ENCODE measurements around the gene FDXR.

Gene FDXR

DNA sequence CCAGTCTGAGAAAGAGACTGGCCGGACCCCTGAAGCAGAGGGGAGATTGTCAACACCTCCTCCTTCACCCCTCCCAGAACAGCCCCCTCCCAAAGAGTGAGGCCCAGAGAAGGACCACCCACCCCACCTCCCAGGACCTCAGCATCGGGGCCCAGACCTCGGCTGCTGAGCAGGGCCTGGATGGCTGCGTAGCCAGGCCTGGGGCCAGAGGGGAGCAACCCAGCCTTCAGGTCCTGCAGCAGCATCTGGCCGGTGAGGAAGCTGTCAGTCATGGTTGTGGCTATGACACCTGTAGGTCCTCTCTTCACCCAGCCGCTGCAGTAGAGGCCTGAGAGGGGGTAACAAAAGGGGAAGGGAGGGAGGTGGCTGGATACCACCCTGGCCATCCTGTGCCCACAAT lies 9.9 kb downstream of the FDXR start:
- no peaks in the 10 kb centered on the region for H3K36me3 ChIP-seq (ENCODE audit: insufficient read depth, low read length)
- no peaks in the 10 kb centered on the region for H3K9me3 ChIP-seq (ENCODE audit: low read depth, low read length)
- no peak for DNase-seq (ENCODE audit: low read depth, low spot score)
- H3K4me3 ChIP-seq: no peak overlapping the region
- H3K9ac ChIP-seq (ENCODE audit: insufficient read length): no peak overlapping the region
- H3K27ac ChIP-seq: no peak overlapping the region
- TF ChIP-seq FOXP2 (optimal IDR thresholded peaks at IDR 0.05; ENCODE audit: control extremely low read depth, extremely low read length, insufficient read depth) (no peak), EZH2 (IDR thresholded peaks at IDR 0.05) (no peak), POLR2AphosphoS5 (IDR thresholded peaks at IDR 0.05; ENCODE audit: borderline replicate concordance, low read depth, low read length) (no peak)

DNA sequence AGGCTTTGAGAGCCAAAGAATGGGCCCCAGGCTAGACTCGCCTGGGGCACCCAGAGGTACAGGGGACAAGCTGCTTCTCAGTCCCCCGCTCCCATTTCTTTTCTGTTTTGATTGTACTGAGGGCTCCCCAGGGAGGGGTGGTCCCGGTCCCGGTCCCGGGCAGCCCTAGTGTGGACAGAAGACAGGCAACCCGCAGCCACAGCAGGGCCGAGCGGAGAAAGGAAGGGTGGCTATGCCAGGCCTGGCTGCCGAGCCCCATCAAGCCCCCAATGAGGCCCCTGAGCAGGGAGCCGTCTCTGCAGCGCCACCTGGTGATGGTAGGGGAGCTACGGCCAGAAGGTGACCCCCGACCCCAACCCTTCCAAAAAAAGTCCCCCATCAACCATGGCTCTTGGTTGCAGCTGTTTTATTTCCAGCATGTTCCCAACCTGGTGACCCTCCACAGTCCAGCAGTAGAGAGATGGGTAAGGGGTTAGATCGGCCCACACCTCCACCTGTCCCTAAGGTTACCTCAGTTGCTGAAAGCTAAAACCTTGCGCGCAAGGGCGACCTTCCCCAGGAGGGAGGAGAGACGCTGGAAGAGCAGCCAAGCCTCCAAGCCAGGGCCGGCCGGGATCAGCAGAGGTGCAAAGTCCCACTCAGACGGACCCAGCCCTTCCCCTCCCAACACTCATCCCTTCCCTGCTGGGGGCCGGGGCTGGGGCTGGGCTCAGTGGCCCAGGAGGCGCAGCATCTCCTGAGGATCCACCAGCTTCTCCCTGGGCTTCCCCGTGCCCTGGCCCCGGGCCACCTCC lies 10.5 kb downstream of the FDXR start:
- TF ChIP-seq POLR2AphosphoS5 (IDR thresholded peaks at IDR 0.05; ENCODE audit: borderline replicate concordance, low read depth, low read length) (no peak), FOXP2 (optimal IDR thresholded peaks at IDR 0.05; ENCODE audit: control extremely low read depth, extremely low read length, insufficient read depth) (no peak), EZH2 (IDR thresholded peaks at IDR 0.05) (no peak)
- DNase-seq (ENCODE audit: low read depth, low spot score): no peak
- Histone ChIP-seq H3K9me3 (ENCODE audit: low read depth, low read length) (no peaks in the 10 kb centered on the region), H3K36me3 (ENCODE audit: insufficient read depth, low read length) (no peaks in the 10 kb centered on the region), H3K4me3 (no peak overlapping the region), H3K27ac (no peak overlapping the region), H3K9ac (ENCODE audit: insufficient read length) (no peak overlapping the region)

DNA sequence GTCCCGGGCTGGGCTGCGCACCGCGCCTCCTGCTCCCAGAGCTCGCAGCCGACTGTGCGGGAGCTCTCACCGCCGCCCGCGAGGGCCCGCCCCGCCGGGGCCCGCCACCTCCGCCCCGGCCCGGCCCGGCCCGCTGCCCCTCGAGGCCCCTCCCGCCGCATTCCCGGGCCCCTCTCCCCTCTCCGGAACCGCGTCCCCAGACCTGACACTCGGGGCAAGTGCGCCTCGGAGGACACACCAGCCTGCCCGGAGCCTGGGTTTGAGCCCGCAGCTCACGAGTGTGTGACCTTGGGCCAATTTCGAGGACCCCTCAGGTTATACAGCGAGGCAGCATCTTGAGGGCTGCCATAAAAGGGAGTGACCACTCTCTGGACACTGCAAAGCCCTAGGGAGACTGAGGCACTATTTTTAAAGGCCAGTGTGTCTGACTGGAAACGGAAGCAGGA lies 11.1 kb downstream of the FDXR start:
- TF ChIP-seq EZH2 (IDR thresholded peaks at IDR 0.05) (no peak), FOXP2 (optimal IDR thresholded peaks at IDR 0.05; ENCODE audit: control extremely low read depth, extremely low read length, insufficient read depth) (no peak), POLR2AphosphoS5 (IDR thresholded peaks at IDR 0.05; ENCODE audit: borderline replicate concordance, low read depth, low read length) (no peak)
- Histone ChIP-seq H3K4me3 (no peak overlapping the region), H3K9me3 (ENCODE audit: low read depth, low read length) (no peaks in the 10 kb centered on the region), H3K9ac (ENCODE audit: insufficient read length) (no peak overlapping the region), H3K27ac (no peak overlapping the region), H3K36me3 (ENCODE audit: insufficient read depth, low read length) (no peaks in the 10 kb centered on the region)
- DNase-seq (ENCODE audit: low read depth, low spot score): no peak

DNA sequence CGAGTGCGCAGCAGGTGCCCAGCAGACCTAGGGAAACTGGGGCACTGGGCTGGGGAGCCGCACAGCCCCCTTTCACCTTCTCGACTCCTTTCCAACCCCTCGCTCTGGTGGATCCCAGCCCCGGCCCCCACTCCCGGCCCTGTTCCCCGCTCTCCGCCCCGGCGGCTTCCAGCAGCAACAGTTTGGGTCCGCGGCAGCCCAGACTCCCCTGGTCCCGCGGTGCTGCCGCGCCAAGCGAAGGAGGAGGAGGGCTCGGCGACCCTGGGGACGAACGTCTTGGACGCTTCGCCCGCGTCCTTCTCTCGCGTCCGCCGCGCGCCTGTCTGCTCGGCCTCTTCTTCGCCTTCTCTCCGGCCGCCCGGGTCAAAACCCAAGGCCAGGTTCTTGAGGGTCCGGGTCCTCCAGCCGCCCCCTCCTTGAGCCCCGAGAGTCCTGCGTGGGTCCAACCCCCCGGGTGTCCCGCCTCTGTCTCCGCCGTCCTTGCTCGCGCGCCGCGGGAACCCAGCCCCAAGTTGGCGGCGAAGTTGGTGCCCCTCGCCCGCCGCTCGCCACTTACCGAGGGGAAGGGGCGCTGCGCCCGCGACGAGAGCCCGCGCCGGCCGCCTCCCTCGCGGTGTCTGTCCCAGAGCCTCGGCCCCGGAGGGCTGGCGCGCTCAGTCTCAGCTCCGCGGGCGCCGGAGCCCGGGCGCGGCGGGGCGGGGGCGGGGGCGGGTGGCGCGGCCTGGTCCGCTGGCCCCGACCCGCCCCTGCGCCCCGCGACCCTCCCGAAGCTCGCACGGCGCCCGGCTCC lies 11.7 kb downstream of the FDXR start:
- H3K27ac ChIP-seq: no peak overlapping the region
- H3K36me3 ChIP-seq (ENCODE audit: insufficient read depth, low read length): no peaks in the 10 kb centered on the region
- DNase-seq (ENCODE audit: low read depth, low spot score): no peak
- H3K9ac ChIP-seq (ENCODE audit: insufficient read length): no peak overlapping the region
- no peak overlapping the region for H3K4me3 ChIP-seq
- H3K9me3 ChIP-seq (ENCODE audit: low read depth, low read length): no peaks in the 10 kb centered on the region
- TF ChIP-seq EZH2 (IDR thresholded peaks at IDR 0.05) (peak; percentile 33), FOXP2 (optimal IDR thresholded peaks at IDR 0.05; ENCODE audit: control extremely low read depth, extremely low read length, insufficient read depth) (no peak), POLR2AphosphoS5 (IDR thresholded peaks at IDR 0.05; ENCODE audit: borderline replicate concordance, low read depth, low read length) (no peak)

DNA sequence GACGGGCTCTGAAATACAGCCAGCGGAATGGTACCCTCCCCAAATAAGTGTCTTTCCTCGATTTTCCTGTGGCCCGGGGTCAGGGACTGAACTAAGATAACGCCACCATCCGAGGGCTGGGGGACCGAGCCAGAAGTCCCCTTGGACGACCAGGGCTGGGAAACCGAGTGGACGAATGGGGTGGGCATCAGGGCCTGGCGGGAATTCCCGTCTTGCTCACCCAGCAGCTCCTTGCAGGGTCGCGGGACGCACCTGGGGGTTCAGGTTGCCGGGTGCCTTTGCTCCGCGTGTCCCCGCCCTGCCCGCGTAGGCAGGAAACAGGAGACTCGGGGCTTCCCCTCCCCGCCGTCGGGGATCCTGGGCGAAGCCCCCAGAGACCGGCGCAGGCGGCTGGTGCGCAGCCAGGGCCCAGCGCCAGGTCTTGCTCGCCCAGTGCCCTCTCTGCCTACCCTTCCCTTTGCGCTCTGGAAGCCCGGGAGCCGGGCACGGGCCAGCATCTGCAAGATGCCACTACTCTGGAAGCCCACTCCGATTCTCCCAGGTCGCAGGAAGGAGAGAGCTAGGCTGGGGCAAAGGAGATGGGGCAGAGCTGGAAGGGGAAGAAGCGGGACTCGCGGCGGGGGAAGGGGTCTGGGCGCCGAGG lies 12.4 kb downstream of the FDXR start:
- no peak overlapping the region for H3K9ac ChIP-seq (ENCODE audit: insufficient read length)
- H3K36me3 ChIP-seq (ENCODE audit: insufficient read depth, low read length): no peaks in the 10 kb centered on the region
- H3K27ac ChIP-seq: no peak overlapping the region
- TF ChIP-seq FOXP2 (optimal IDR thresholded peaks at IDR 0.05; ENCODE audit: control extremely low read depth, extremely low read length, insufficient read depth) (no peak), EZH2 (IDR thresholded peaks at IDR 0.05) (peak; percentile 43)
- H3K4me3 ChIP-seq: no peak overlapping the region
- no peaks in the 10 kb centered on the region for H3K9me3 ChIP-seq (ENCODE audit: low read depth, low read length)
- no peak for DNase-seq (ENCODE audit: low read depth, low spot score)

DNA sequence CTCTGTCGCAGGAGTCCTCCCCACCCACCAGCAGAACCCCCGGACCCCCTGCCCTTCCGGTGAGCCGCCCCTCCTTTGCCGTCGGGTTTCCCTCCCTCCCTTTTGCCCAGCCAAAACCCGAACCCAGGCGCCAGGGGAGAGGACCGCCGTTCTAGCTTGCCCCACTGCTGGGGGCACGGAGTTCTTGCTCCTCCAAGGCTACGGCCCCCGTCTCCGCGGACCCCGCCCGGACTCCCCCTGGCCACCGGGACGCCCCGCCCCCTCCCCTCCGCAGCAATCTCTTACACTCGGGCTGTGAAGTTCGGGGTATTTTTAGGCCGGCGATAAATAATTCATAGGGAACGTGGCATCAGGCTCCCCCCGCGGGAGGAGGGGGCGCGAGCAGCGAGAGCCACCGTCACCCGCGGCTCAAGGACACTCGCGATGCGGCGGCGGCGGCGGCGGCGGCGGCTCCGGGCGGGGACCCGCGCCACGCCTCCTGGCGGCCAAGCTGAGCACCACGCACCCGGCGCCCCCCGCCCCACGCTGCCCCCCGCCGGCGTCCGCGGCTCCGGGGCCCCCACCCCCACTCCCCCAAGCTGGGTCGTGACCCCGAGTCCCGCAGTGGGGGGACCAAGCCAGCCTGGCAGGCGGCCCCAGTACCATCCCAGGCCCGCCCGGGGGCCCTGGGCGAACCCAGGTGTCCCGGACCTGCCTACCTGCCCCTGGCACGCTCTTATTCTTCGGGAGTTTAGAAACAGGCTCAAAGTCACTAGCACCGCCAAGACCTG lies 13.2 kb downstream of the FDXR start, which contains the start of gene GRIN2C:
TSS of gene GRIN2C (minus strand) at position 427 of the 770 bp plus-strand sequence. CDS start 4,793 bp downstream, outside the sequence.
- H3K9ac ChIP-seq (ENCODE audit: insufficient read length): no peak within 1 kb of the TSS
- H3K36me3 ChIP-seq (ENCODE audit: insufficient read depth, low read length): no peaks in the 10 kb centered on the region
- no peak for TF ChIP-seq EZH2 (IDR thresholded peaks at IDR 0.05)
- no peaks in the 10 kb centered on the region for H3K9me3 ChIP-seq (ENCODE audit: low read depth, low read length)
- H3K27ac ChIP-seq: no peak within 1 kb of the TSS
- DNase-seq (ENCODE audit: low read depth, low spot score): no peak
- peak within 1 kb of the TSS; percentile 62 for H3K4me3 ChIP-seq

DNA sequence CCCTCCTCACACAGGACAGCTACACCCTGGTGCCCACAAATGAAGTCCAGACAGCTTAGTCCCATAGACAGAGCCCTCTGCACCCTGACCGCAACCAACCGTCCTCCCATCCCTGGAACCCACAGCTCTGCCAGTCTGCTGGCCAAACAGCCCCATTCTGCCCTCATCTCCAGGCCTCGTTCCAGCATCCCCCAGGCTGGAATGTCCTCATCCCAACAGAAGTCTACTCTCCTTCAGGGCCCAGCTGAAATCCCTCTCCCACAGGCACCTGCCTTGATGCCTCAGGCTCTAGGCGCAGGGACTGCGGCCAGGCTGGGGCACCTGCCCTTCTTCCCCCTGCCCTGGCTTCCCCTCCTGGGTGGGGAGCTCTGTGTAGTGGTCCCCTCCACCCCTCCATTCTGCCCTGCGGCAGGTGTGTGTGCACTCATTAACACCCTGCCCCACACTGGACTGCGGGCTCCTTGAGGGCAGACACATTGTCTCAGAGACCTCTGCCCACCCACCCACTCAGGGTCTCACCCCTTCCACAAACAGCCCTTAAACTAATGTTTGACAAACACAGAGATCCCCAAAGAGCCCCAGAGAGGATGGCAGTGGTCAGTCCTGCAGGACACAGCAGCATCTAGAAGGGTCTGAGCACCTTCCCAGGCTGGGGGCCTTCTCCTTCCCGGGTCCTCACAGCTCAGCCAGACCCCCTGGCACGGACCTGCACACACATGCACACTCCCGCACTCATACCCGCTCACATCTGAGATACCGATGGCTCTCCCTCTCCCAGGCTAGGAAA lies 13.9 kb downstream of the FDXR start:
- Histone ChIP-seq H3K9me3 (ENCODE audit: low read depth, low read length) (no peaks in the 10 kb centered on the region), H3K27ac (no peak overlapping the region), H3K9ac (ENCODE audit: insufficient read length) (no peak overlapping the region), H3K36me3 (ENCODE audit: insufficient read depth, low read length) (no peaks in the 10 kb centered on the region), H3K4me3 (no peak overlapping the region)
- TF ChIP-seq FOXP2 (optimal IDR thresholded peaks at IDR 0.05; ENCODE audit: control extremely low read depth, extremely low read length, insufficient read depth) (no peak), EZH2 (IDR thresholded peaks at IDR 0.05) (no peak), POLR2AphosphoS5 (IDR thresholded peaks at IDR 0.05; ENCODE audit: borderline replicate concordance, low read depth, low read length) (no peak)
- DNase-seq (ENCODE audit: low read depth, low spot score): no peak
